K562 (cell line): ENCODE data around the gene SLC46A3. TPM values are rescaled to one million over a fixed set of nuclear protein-coding genes. Genes with fewer than 3 reads are reported as not detected.

ENCODE experiments used
- CHD2 ChIP-seq: IDR thresholded peaks from 2 replicates; pipeline ENCODE4 v1.6.1; 2011; ENCODE audit warnings: low read depth, low read length
- FOXJ3 ChIP-seq: sonication (generic); formaldehyde crosslinking; IDR thresholded peaks from 2 replicates; pipeline ENCODE4 v1.4.0; 2020; ENCODE audit warnings: mild to moderate bottlenecking, missing genetic modification reagents
- KDM1A ChIP-seq, 2 experiments: fragments of 450-650 bp; IDR thresholded peaks; 2 replicates each; pipeline ENCODE4 v1.6.1; 2016; ENCODE audit warnings: mild to moderate bottlenecking in 2 of 2
- MAZ ChIP-seq, 2 experiments: fragments of 450-650 bp in 1 of 2; sonication (generic) in 1 of 2; formaldehyde crosslinking; IDR thresholded peaks in 1 of 2; conservative IDR thresholded peaks in 1 of 2; 2 replicates each; pipeline versions ENCODE4 v1.4.0 to v1.5.0; 2020; ENCODE audit warnings: mild to moderate bottlenecking in 1 of 2, missing genetic modification reagents in 1 of 2
- MCM5 ChIP-seq: fragments of 450-650 bp; IDR thresholded peaks from 2 replicates; pipeline ENCODE4 v1.6.1; 2016; ENCODE audit warnings: low read depth
- MEIS2 ChIP-seq: fragments of 450-650 bp; IDR thresholded peaks from 2 replicates; pipeline ENCODE4 v1.6.1; 2014; ENCODE audit warnings: mild to moderate bottlenecking; ENCODE audit not compliant: partially characterized antibody
- MITF ChIP-seq: IDR thresholded peaks from 2 replicates; pipeline ENCODE4 v1.6.1; 2014; ENCODE audit warnings: antibody characterized with exemption
- MNT ChIP-seq, 2 experiments: fragments of 450-650 bp; conservative IDR thresholded peaks; 2 replicates each; pipeline ENCODE4 v1.6.1; 2017; ENCODE audit warnings: mild to moderate bottlenecking in 2 of 2, moderate library complexity in 2 of 2
- RFX1 ChIP-seq: fragments of 450-650 bp; IDR thresholded peaks from 2 replicates; pipeline ENCODE4 v1.6.1; 2016; ENCODE audit warnings: mild to moderate bottlenecking, moderate library complexity
- SAFB ChIP-seq: fragments of 200-400 bp; formaldehyde crosslinking; IDR thresholded peaks from 2 replicates; pipeline ENCODE4 v1.6.1; 2017; ENCODE audit warnings: low read depth, low read length, borderline replicate concordance
- YY1 ChIP-seq, 3 experiments: IDR thresholded peaks; 2 replicates each; pipeline ENCODE4 v1.6.1; 2011; ENCODE audit warnings: low read length in 2 of 3, mild to moderate bottlenecking in 2 of 3, moderate library complexity in 2 of 3, borderline replicate concordance in 1 of 3, control low read depth in 1 of 3, low read depth in 1 of 3; ENCODE audit not compliant: insufficient read depth in 3 of 3, insufficient replicate concordance in 2 of 3, control insufficient read depth in 1 of 3, insufficient read length in 1 of 3; ENCODE audit errors: extremely low read depth in 1 of 3
- ZNF133 ChIP-seq: fragments of 250-450 bp; sonication (Bioruptor Pico); IDR thresholded peaks from 2 replicates; pipeline ENCODE4 v1.4.0; 2020; ENCODE audit warnings: mild to moderate bottlenecking
- ZNF146 ChIP-seq: IDR thresholded peaks from one replicate; pipeline ENCODE4 v1.6.1; 2018; ENCODE audit warnings: missing compliant biosample characterization; ENCODE audit not compliant: unreplicated experiment
- ZNF239 ChIP-seq: fragments of 250-450 bp; sonication (Bioruptor Pico); IDR thresholded peaks from 2 replicates; pipeline ENCODE4 v1.4.0; 2020; ENCODE audit warnings: mild to moderate bottlenecking
- ZNF384 ChIP-seq: IDR thresholded peaks from 2 replicates; pipeline ENCODE4 v1.6.1; 2012; ENCODE audit warnings: low read depth, low read length, improper control_type of control experiment
- ZNF639 ChIP-seq, 2 experiments: fragments of 200-800 bp in 1 of 2; sonication (Bioruptor generic) in 1 of 2; sonication (generic) in 1 of 2; formaldehyde crosslinking in 1 of 2; IDR thresholded peaks in 1 of 2; conservative IDR thresholded peaks in 1 of 2; 2 replicates each; pipeline versions ENCODE4 v1.5.0 to v1.6.1; 2016 to 2020; ENCODE audit warnings: missing compliant biosample characterization in 1 of 2, missing genetic modification characterization in 1 of 2, missing genetic modification reagents in 1 of 2
- polyA plus RNA-seq, 8 experiments: library from polyadenylated mRNA; depleted of rRNA in 4 of 8; stranded (reverse) in 5 of 8; unstranded in 3 of 8; fragments of >200 nt; fragmentation: Nextera tagmentation in 2 of 8; fragmentation: Illumina TruSeq in 1 of 8; extraction: Ambion mirVana in 2 of 8; extraction: Trizol in 1 of 8; gene quantifications; 2 replicates each; pipeline versions ENCODE4 v1.2.1 to v1.2.3, GENCODE V29; 2011 to 2014; ENCODE audit warnings: inconsistent platforms in 1 of 8, missing spikeins in 1 of 8
- total RNA-seq, 7 experiments: library from RNA; depleted of rRNA in 6 of 7; stranded (reverse); fragments of >200 nt in 6 of 7; fragmentation: Illumina TruSeq in 2 of 7; extraction: Trizol in 2 of 7; gene quantifications; 2 replicates each; pipeline versions ENCODE4 v1.2.1 to v1.2.3, GENCODE V29; 2011 to 2021; ENCODE audit warnings: low replicate concordance in 1 of 7
- TF ChIP-seq, protein P1 (sequence below): fragments of 450-650 bp; IDR thresholded peaks from 2 replicates; pipeline ENCODE4 v1.6.1; 2016

The SLC46A3 gene
- total and polyA plus RNA-seq, 9 of the 15 experiments (the other 6 are each of a cell fraction or from before 2014, with no cell fraction given): 0.14 to 1.2 (median 0.51) TPM

GRCh38 chr13:28657784-28658538, 60.8 kb downstream of the SLC46A3 start (continued):
- no peak for TF ChIP-seq YY1 (IDR thresholded peaks at IDR 0.05; ENCODE audit: borderline replicate concordance in 1 of 3, control insufficient read depth in 1 of 3, extremely low read depth in 1 of 3, insufficient read depth in 3 of 3, insufficient read length in 1 of 3, insufficient replicate concordance in 2 of 3, low read depth in 1 of 3, low read length in 2 of 3)
- TF ChIP-seq ZNF639 (CRISPR knock-in tag; conservative IDR thresholded peaks at IDR 0.05 in 1 of 2, IDR thresholded peaks at IDR 0.05 in 1 of 2): no peak
- TF ChIP-seq MITF: no peak
- TF ChIP-seq ZNF133 (CRISPR knock-in tag): no peak
- peak; percentile 65 for TF ChIP-seq MEIS2
- TF ChIP-seq MAZ (CRISPR knock-in tag; conservative IDR thresholded peaks at IDR 0.05 in 1 of 2, IDR thresholded peaks at IDR 0.05 in 1 of 2): 0 out of 4 replicates have a peak, but pooled peaks of 1 of the 2 experiments have one; percentile 20
- no peak for TF ChIP-seq ZNF146 (CRISPR knock-in tag)
- no peak for TF ChIP-seq MCM5
- no peak for TF ChIP-seq ZNF239 (CRISPR knock-in tag)
- no peak for TF ChIP-seq SAFB
- no peak for TF ChIP-seq ZNF384
- TF ChIP-seq KDM1A (IDR thresholded peaks at IDR 0.05): no peak
- TF ChIP-seq MNT (conservative IDR thresholded peaks at IDR 0.05): no peak
- TF ChIP-seq CHD2: no peak
- no peak for TF ChIP-seq RFX1
- no peak for TF ChIP-seq FOXJ3
- TF ChIP-seq, protein P1, sequence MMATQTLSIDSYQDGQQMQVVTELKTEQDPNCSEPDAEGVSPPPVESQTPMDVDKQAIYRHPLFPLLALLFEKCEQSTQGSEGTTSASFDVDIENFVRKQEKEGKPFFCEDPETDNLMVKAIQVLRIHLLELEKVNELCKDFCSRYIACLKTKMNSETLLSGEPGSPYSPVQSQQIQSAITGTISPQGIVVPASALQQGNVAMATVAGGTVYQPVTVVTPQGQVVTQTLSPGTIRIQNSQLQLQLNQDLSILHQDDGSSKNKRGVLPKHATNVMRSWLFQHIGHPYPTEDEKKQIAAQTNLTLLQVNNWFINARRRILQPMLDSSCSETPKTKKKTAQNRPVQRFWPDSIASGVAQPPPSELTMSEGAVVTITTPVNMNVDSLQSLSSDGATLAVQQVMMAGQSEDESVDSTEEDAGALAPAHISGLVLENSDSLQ: peak; percentile 79
